ENCODE data around the gene CAMK2N2.

CAMK2N2 gene

DNA sequence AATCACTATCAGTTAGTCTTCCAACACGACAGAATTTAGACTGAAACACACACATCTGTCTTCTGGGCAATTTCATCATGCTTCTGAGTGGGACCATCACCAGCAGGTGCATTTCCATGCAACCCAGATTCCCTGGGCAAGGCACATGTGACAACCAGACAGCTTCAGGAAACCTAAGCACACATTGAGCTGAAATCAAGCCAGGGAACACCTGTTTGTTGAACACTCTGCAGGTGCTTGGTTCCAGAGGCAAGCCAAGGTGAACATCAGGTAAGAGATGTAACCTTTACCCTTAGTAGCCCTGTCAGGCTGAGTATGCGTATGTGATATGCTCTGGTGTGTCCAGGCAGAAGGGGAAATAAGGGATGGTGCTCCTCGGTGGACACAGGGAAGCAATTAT lies 34.4 kb upstream of the CAMK2N2 start:
- H3K4me1 ChIP-seq, result peaks cover 16% of the 10 kb centered on the region
- H4K20me1 ChIP-seq, result peaks cover 17% of the 10 kb centered on the region
- H3K4me3 ChIP-seq, result no peak overlapping the region
- TF ChIP-seq Cebpa-rat (IDR thresholded peaks at IDR 0.05), result no peak
- no peak overlapping the region for H3K4me2 ChIP-seq
- no peaks in the 10 kb centered on the region for H3K27me3 ChIP-seq
- no peaks in the 10 kb centered on the region for H3K9me3 ChIP-seq
- no peak overlapping the region for H3K9ac ChIP-seq
- peaks cover 9% of the 10 kb centered on the region for H3K36me3 ChIP-seq
- H3K27ac ChIP-seq, result no peak overlapping the region

DNA sequence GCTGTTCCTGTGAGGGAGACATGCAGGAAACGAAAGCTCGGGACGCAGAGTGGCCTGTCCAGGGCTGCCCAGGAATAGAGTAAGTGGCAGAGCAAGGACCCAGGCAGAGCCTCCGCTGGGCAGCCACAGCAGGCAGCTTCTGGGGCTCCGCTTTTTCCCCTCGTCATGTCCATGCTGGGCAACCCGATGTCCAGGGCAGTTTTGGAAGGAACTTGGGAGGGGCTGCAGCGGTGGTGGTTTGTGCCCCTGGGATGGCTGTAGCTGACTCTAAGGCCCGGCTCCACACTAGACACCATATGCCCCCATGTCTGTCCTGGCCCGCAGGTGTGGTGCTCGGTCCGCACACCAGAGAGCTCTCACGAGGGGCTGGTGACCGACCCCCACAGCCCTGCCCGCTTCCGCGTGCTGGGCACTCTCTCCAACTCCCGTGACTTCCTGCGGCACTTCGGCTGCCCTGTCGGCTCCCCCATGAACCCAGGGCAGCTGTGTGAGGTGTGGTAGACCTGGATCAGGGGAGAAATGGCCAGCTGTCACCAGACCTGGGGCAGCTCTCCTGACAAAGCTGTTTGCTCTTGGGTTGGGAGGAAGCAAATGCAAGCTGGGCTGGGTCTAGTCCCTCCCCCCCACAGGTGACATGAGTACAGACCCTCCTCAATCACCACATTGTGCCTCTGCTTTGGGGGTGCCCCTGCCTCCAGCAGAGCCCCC lies 30.5 kb upstream of the CAMK2N2 start:
- Histone ChIP-seq H4K20me1 (no peaks in the 10 kb centered on the region), H3K4me1 (no peaks in the 10 kb centered on the region), H3K4me3 (no peak overlapping the region), H3K9me3 (no peaks in the 10 kb centered on the region), H3K4me2 (no peak overlapping the region), H3K9ac (no peak overlapping the region), H3K36me3 (no peaks in the 10 kb centered on the region), H3K27ac (no peak overlapping the region), H3K27me3 (no peaks in the 10 kb centered on the region)
- TF ChIP-seq Cebpa-rat (IDR thresholded peaks at IDR 0.05), result no peak

DNA sequence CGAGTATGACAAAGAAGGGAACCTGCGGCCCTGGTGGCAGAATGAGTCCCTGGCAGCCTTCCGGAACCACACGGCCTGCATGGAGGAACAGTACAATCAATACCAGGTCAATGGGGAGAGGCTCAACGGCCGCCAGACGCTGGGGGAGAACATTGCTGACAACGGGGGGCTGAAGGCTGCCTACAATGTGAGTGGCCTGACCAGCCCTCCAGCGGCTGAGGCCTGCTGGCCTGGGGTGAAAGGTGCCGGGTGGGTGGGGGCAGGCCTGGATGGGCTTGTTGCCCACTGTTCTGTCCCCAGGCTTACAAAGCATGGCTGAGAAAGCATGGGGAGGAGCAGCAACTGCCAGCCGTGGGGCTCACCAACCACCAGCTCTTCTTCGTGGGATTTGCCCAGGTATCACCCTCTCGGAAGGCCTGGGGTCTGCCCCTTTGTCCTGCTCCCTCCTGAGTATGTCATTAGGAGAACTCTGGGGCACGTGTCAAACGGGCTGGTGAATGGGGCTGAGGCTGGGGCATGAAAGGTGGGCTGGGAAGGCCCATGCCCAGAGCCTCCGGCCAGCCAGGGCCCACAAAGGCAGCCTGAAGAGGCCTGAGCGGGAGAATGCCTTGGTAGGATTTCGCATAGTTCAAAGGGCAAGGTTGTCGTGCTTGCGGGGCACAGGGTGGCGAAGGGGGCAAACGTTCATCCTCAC lies 29.8 kb upstream of the CAMK2N2 start:
- H3K4me1 ChIP-seq, result no peaks in the 10 kb centered on the region
- H3K27me3 ChIP-seq, result no peaks in the 10 kb centered on the region
- H3K4me2 ChIP-seq, result no peak overlapping the region
- no peak overlapping the region for H3K9ac ChIP-seq
- no peak overlapping the region for H3K4me3 ChIP-seq
- no peaks in the 10 kb centered on the region for H3K36me3 ChIP-seq
- H3K27ac ChIP-seq, result no peak overlapping the region
- no peaks in the 10 kb centered on the region for H3K9me3 ChIP-seq
- no peak for TF ChIP-seq Cebpa-rat (IDR thresholded peaks at IDR 0.05)
- H4K20me1 ChIP-seq, result no peaks in the 10 kb centered on the region

DNA sequence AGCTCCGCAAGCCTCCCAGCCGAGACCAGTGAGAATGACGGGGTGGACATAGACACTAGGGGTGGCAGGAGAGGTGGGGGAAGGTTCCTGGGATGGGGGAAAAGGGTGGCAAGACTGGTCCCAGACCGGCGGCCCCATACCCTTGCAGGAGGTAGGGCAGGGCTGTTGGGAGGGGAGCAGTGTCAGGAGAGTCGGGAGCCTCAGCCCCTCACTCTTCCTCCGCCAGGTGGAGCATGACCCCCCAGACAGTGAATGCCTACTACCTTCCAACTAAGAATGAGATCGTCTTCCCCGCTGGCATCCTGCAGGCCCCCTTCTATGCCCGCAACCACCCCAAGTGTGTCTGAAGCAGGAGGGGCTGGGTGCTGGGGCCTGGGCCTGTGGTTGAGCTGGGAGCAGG lies 29.0 kb upstream of the CAMK2N2 start:
- H4K20me1 ChIP-seq, result no peaks in the 10 kb centered on the region
- no peaks in the 10 kb centered on the region for H3K4me1 ChIP-seq
- no peaks in the 10 kb centered on the region for H3K27me3 ChIP-seq
- H3K4me2 ChIP-seq, result no peak overlapping the region
- TF ChIP-seq Cebpa-rat (IDR thresholded peaks at IDR 0.05), result no peak
- H3K9ac ChIP-seq, result no peak overlapping the region
- no peak overlapping the region for H3K27ac ChIP-seq
- H3K9me3 ChIP-seq, result no peaks in the 10 kb centered on the region
- H3K4me3 ChIP-seq, result no peak overlapping the region
- no peaks in the 10 kb centered on the region for H3K36me3 ChIP-seq

DNA sequence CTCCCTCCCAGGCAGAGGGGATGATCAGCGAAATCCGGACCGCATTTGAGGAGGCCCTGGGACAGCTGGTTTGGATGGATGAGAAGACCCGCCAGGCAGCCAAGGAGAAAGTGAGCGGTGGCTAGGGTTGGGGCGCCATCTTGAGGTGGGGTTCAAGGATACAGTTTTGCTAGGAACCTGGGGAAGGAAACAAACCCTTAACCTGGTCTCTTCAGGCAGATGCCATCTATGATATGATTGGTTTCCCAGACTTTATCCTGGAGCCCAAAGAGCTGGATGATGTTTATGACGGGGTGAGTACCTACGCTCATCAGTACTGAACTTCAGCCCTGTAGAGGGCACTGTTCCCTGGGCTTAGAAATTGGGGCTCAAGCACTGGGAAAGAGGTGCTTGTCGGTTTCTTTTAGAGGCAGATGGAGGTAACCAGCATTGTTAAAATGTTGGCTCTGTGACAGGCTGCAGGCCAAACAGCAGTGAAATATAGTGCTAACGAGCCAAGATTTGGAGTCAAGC lies 28.1 kb upstream of the CAMK2N2 start:
- Histone ChIP-seq H3K9me3 (no peaks in the 10 kb centered on the region), H3K9ac (no peak overlapping the region), H3K27ac (no peak overlapping the region), H3K27me3 (no peaks in the 10 kb centered on the region), H3K4me1 (no peaks in the 10 kb centered on the region), H3K4me3 (no peak overlapping the region), H3K36me3 (no peaks in the 10 kb centered on the region), H4K20me1 (no peaks in the 10 kb centered on the region), H3K4me2 (no peak overlapping the region)
- TF ChIP-seq Cebpa-rat (IDR thresholded peaks at IDR 0.05), result no peak

DNA sequence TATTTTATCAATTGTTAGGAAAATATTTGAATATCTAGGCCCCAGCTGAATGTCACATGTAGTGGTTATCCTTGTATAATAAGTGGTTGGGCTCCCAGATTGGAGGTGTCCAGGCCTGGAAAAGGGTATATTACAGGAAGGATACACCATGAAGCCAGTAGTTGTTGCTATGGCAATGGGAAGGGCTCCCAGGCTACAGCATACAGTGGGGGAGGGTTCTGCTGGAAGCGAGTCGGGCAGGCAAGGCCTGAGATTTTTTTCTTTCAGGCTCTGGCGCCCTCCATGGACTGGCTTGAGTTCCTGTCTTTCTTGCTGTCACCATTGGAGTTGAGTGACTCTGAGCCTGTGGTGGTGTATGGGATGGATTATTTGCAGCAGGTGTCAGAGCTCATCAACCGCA lies 23.3 kb upstream of the CAMK2N2 start:
- H3K4me2 ChIP-seq, result no peak overlapping the region
- no peak for TF ChIP-seq Cebpa-rat (IDR thresholded peaks at IDR 0.05)
- H3K36me3 ChIP-seq, result no peaks in the 10 kb centered on the region
- H4K20me1 ChIP-seq, result no peaks in the 10 kb centered on the region
- no peaks in the 10 kb centered on the region for H3K27me3 ChIP-seq
- no peak overlapping the region for H3K27ac ChIP-seq
- H3K9me3 ChIP-seq, result no peaks in the 10 kb centered on the region
- no peak overlapping the region for H3K9ac ChIP-seq
- H3K4me1 ChIP-seq, result no peaks in the 10 kb centered on the region
- H3K4me3 ChIP-seq, result no peak overlapping the region

DNA sequence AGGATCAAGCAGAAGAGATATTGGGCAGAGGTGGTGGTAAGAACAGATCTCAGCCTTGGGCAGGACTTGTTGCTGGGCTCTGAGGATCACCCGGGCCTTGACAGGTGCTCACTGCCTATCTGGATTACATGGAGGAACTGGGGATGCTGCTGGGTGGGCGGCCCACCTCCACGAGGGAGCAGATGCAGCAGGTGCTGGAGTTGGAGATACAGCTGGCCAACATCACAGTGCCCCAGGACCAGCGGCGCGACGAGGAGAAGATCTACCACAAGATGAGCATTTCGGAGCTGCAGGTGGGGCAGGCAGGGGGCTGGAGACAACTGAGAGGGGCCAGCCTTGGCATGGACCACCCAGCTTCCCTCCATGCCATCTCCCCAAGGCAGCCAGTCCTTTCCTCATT lies 22.3 kb upstream of the CAMK2N2 start:
- Histone ChIP-seq H3K36me3 (no peaks in the 10 kb centered on the region), H3K4me2 (no peak overlapping the region), H3K4me3 (no peak overlapping the region), H4K20me1 (no peaks in the 10 kb centered on the region), H3K27ac (no peak overlapping the region), H3K27me3 (no peaks in the 10 kb centered on the region), H3K9ac (no peak overlapping the region), H3K9me3 (no peaks in the 10 kb centered on the region), H3K4me1 (no peaks in the 10 kb centered on the region)
- no peak for TF ChIP-seq Cebpa-rat (IDR thresholded peaks at IDR 0.05)

DNA sequence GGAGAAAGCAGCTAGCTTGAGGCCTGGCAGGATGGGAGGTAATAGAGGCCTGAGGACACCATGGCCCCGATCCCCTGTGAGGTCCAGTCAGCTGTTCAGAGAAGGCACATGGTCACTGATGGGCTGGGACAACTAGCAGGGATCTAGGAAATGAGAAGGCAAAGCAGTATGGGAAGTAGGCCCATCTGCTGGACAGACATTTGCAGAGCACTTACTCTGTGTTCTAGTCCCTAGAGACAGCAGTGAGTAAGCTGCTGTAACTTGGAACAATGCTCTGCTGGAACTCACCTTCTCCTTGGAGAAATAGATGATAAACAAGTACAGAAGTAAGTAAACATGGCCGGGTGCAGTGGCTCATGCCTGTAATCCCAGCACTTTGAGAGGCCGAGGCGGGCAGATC lies 21.6 kb upstream of the CAMK2N2 start:
- Histone ChIP-seq H3K9me3 (no peaks in the 10 kb centered on the region), H3K4me3 (no peak overlapping the region), H3K27me3 (no peaks in the 10 kb centered on the region), H3K36me3 (no peaks in the 10 kb centered on the region), H3K4me1 (no peaks in the 10 kb centered on the region), H3K27ac (no peak overlapping the region), H3K4me2 (no peak overlapping the region), H3K9ac (no peak overlapping the region), H4K20me1 (no peaks in the 10 kb centered on the region)
- TF ChIP-seq Cebpa-rat (IDR thresholded peaks at IDR 0.05), result no peak

DNA sequence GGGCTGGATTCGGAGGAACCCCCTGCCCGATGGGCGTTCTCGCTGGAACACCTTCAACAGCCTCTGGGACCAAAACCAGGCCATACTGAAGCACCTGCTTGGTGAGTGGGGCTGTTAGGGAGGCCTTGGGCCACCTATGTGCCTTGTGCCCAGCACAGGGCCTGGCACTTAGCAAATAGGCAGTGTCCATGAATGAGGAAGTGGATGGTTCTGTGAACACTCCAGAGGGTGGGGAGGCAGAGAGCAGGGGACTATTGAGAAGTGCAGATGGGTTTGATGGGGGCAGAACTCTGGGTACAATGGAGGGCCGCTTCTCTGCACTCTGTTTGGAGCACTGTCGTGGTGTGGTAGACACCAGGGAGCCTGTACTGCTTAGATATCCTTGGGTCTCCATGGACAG lies 16.0 kb upstream of the CAMK2N2 start:
- Histone ChIP-seq H3K9ac (no peak overlapping the region), H3K27me3 (peaks cover 34% of the 10 kb centered on the region), H3K9me3 (no peaks in the 10 kb centered on the region), H4K20me1 (no peaks in the 10 kb centered on the region), H3K36me3 (no peaks in the 10 kb centered on the region), H3K27ac (no peak overlapping the region), H3K4me1 (peaks cover 4% of the 10 kb centered on the region; the same call in 1 of the 2 replicates), H3K4me3 (no peak overlapping the region), H3K4me2 (no peak overlapping the region)
- TF ChIP-seq Cebpa-rat (IDR thresholded peaks at IDR 0.05), result no peak

Measured in BLaER1 (cell line).